ENCODE results near the gene F5.

DNA sequence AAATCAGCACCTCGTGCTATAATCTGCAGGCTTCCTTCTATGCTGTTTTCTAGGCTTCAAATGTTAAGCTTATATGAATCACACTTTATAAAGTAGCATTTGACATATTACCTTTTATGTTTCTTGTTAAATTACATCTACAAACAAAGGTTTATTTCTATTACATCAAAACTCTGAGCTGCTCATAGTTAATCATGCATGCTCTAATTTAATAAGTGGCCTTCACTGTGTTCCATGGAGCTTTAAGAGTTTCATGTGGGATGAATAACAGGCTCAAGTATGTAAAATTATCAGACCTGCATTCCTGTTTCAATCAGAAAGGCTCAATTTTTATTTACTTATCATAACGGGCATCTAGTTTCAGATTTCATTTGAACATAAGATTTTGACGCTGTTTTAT lies 113.5 kb downstream of the F5 start:
- no peak for TF ChIP-seq EZH2 (IDR thresholded peaks at IDR 0.05; ENCODE audit: borderline replicate concordance, low read depth, low read length, poor library complexity, severe bottlenecking)
- TF ChIP-seq, protein P1, sequence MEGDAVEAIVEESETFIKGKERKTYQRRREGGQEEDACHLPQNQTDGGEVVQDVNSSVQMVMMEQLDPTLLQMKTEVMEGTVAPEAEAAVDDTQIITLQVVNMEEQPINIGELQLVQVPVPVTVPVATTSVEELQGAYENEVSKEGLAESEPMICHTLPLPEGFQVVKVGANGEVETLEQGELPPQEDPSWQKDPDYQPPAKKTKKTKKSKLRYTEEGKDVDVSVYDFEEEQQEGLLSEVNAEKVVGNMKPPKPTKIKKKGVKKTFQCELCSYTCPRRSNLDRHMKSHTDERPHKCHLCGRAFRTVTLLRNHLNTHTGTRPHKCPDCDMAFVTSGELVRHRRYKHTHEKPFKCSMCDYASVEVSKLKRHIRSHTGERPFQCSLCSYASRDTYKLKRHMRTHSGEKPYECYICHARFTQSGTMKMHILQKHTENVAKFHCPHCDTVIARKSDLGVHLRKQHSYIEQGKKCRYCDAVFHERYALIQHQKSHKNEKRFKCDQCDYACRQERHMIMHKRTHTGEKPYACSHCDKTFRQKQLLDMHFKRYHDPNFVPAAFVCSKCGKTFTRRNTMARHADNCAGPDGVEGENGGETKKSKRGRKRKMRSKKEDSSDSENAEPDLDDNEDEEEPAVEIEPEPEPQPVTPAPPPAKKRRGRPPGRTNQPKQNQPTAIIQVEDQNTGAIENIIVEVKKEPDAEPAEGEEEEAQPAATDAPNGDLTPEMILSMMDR (conservative IDR thresholded peaks at IDR 0.05; ENCODE audit: low read depth, low read length), result no peak

Measured in A673 (cell line).